Glutamatergic neuron (in vitro differentiated cells): ENCODE measurements around the gene HSP90B1. TPM values are rescaled to one million over a fixed set of nuclear protein-coding genes. Genes with fewer than 3 reads are reported as not detected.
A peak's percentile ranks its signal among the peaks of the same experiment; 100 is the strongest.

Experiments
- DNase-seq: peaks from one replicate; pipeline ENCODE4 v3.0.0; 2022
- H3K27ac Mint-ChIP-seq: one replicate; pipeline ENCODE4 v1.8.0; 2020; ENCODE audit warnings: mild to moderate bottlenecking, mixed read lengths, inconsistent platforms; ENCODE audit not compliant: unreplicated experiment
- H3K27me3 Mint-ChIP-seq: one replicate; pipeline ENCODE4 v1.8.0; 2020; ENCODE audit warnings: mild to moderate bottlenecking, moderate library complexity, mixed read lengths, inconsistent platforms; ENCODE audit not compliant: unreplicated experiment
- H3K36me3 Mint-ChIP-seq: one replicate; pipeline ENCODE4 v1.8.0; 2020; ENCODE audit warnings: mild to moderate bottlenecking, mixed read lengths, inconsistent platforms; ENCODE audit not compliant: unreplicated experiment
- H3K4me1 Mint-ChIP-seq: one replicate; pipeline ENCODE4 v1.8.0; 2020; ENCODE audit warnings: mild to moderate bottlenecking, low read depth, mixed read lengths, inconsistent platforms; ENCODE audit not compliant: unreplicated experiment
- H3K4me3 Mint-ChIP-seq: one replicate; pipeline ENCODE4 v1.8.0; 2020; ENCODE audit warnings: mild to moderate bottlenecking, mixed read lengths, inconsistent platforms; ENCODE audit not compliant: unreplicated experiment
- H3K9me3 Mint-ChIP-seq: one replicate; pipeline ENCODE4 v1.8.0; 2020; ENCODE audit warnings: mild to moderate bottlenecking, moderate library complexity, mixed read lengths, inconsistent platforms; ENCODE audit not compliant: unreplicated experiment
- total RNA-seq: library from RNA; stranded (reverse); fragmentation: NEBNext Ultra II Directional; extraction: Animal tissue kit (Norgen Biotek cat#: 25700); gene quantifications from one replicate; pipeline ENCODE4 v1.2.1, GENCODE V29; 2021; ENCODE audit not compliant: unreplicated experiment
- TF ChIP-seq, protein P1 (sequence below): fragments of 200-600 bp; sonication (generic); IDR thresholded peaks from one replicate; pipeline ENCODE4 v1.5.0; 2021; ENCODE audit not compliant: partially characterized antibody, unreplicated experiment

HSP90B1 gene
- total RNA-seq, 1 donor from 2014 or later, result 231 TPM

DNA sequence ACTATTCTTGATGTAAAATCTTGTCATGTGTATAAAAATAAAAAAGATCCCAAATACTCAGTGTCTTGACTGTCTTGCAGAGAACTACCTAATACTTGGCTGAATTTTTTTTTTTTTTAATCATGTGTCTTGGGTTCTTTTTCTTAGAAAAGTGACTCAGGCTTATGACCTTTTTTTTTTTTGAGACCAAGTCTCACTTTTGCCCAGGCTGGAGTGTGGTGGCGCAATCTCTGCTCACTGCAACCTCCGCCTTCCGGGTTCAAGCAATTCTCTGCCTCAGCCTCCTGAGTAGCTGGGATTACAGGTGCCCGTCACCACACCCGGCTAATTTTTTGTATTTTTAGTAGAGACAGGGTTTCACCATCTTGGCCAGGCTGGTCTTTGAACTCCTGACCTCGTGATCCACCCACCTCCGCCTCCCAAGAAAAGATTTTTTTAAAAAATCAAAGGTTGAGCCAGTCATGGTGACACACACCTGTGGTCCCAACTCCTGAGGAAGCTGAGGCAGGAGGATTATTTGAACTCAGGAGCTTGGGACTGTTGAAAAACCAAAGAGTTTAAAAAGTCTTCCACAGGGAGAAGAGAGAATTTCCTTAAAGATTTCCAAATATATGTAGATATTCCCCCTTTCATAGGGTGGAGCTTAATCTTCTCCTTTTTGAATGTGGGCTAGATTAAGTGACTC lies 17.8 kb downstream of the HSP90B1 start:
- no peak for DNase-seq
- Mint-ChIP-seq H3K27ac (no peak overlapping the region), H3K4me1 (no peaks in the 10 kb centered on the region), H3K9me3 (no peaks in the 10 kb centered on the region), H3K4me3 (no peak overlapping the region), H3K36me3 (no peaks in the 10 kb centered on the region), H3K27me3 (no peaks in the 10 kb centered on the region)
- TF ChIP-seq, protein P1, sequence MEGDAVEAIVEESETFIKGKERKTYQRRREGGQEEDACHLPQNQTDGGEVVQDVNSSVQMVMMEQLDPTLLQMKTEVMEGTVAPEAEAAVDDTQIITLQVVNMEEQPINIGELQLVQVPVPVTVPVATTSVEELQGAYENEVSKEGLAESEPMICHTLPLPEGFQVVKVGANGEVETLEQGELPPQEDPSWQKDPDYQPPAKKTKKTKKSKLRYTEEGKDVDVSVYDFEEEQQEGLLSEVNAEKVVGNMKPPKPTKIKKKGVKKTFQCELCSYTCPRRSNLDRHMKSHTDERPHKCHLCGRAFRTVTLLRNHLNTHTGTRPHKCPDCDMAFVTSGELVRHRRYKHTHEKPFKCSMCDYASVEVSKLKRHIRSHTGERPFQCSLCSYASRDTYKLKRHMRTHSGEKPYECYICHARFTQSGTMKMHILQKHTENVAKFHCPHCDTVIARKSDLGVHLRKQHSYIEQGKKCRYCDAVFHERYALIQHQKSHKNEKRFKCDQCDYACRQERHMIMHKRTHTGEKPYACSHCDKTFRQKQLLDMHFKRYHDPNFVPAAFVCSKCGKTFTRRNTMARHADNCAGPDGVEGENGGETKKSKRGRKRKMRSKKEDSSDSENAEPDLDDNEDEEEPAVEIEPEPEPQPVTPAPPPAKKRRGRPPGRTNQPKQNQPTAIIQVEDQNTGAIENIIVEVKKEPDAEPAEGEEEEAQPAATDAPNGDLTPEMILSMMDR, result no peak

DNA sequence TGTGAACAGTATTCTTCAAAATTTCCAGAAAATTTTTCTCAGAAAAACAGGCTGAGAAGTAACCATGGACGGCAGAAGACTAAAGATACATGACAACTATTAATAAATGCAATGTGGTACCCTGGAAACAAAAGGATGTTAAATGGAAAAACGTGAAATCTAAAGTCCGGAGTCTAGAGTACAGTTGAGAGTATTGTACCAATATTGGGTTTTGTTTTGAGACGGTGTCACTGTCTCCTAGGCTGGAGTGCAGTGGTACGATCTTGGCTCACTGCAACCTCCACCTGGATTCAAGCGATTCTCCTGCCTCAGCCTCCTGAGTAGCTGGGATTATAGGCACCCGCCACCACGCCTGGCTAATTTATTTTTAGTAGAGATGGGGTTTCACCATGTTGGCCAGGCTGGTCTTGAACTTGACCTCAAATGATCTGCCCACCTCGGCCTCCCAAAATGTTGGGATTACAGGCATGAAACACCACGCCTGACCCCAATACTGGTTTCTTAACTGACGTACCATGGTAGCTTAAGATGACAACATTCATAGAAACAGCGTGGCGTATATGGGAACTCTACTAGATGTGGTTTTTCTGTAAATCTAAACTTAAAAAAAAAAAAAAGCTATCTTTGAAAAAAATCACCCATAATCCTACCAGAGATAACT lies 18.7 kb downstream of the HSP90B1 start:
- Mint-ChIP-seq H3K4me1 (no peaks in the 10 kb centered on the region), H3K27me3 (no peaks in the 10 kb centered on the region), H3K9me3 (no peaks in the 10 kb centered on the region), H3K36me3 (no peaks in the 10 kb centered on the region), H3K4me3 (no peak overlapping the region), H3K27ac (no peak overlapping the region)
- DNase-seq, result no peak
- TF ChIP-seq, protein P1, result no peak

DNA sequence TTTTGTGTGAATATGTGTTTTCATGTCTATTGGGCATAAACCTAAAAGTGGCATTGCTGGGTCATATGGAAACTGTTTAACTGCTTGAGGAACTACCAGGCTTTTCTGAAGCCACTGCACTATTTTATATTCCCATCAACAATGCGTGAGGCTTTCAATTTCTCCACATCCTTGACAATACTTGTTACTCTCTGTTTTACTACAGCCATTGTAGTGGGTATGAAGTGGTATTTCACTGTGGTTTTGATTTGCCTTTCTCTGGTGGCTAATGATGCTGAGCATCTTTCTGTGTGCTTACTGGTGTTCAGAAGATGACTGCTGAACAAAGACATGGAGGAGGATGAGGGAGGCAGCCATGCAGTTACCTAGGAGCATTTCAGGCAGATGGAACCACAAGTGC lies 22.3 kb downstream of the HSP90B1 start:
- DNase-seq, result no peak
- peaks cover 7% of the 10 kb centered on the region for H3K36me3 Mint-ChIP-seq
- TF ChIP-seq, protein P1, result no peak
- no peak overlapping the region for H3K4me3 Mint-ChIP-seq
- H3K9me3 Mint-ChIP-seq, result peaks cover 11% of the 10 kb centered on the region
- H3K27me3 Mint-ChIP-seq, result peaks cover 8% of the 10 kb centered on the region
- H3K4me1 Mint-ChIP-seq, result peaks cover 7% of the 10 kb centered on the region
- no peak overlapping the region for H3K27ac Mint-ChIP-seq

DNA sequence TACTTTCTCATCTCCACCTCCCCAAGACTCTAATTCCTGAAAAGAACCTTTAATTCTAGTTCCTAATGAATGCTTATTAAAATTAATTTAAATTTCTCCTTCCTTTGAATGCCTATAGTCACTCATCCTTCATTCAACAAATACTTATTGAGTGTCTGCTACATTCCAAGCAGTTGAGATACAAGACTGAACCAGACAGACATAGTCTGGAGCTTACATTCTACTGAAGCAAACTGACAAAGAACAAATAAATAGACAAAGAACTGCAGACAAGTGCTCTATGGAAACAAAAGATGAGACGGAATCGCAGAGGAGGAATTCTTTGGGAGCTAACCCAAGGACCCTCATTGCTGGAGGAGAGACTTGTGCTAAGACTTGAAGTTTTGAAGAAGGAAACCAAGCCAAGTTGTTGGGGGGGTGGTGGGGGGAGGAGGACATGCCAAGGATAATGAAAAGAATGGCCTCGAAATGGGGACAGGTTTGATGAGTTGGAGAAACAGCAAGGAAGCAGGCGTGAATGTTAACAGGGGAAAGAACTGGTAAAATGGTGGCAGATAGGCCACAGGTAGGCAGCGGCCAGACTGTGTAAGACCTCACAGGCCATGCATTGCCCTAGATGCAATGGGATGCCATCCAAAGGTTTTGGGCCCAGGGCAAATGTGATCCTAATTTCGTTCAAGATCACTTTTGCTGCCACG lies 25.8 kb downstream of the HSP90B1 start:
- peak overlapping the region; percentile 94 for H3K4me3 Mint-ChIP-seq
- H3K4me1 Mint-ChIP-seq, result peaks cover 7% of the 10 kb centered on the region
- H3K9me3 Mint-ChIP-seq, result peaks cover 13% of the 10 kb centered on the region
- H3K36me3 Mint-ChIP-seq, result peaks cover 7% of the 10 kb centered on the region
- H3K27me3 Mint-ChIP-seq, result peaks cover 9% of the 10 kb centered on the region
- DNase-seq, result no peak
- TF ChIP-seq, protein P1, result no peak
- peak overlapping the region; percentile 96 for H3K27ac Mint-ChIP-seq
